RWPE1 (cell line): ENCODE data around the gene KRTAP3-3.

ENCODE experiments used
- CTCF ChIA-PET: fragments of 350-600 bp; sonication (Branson Sonifier 250); formaldehyde crosslinking; extraction: SDS; loops from one replicate; lab custom pipeline; 2021; lab: Yijun Ruan, JAX
- POLR2A ChIA-PET: fragments of 400-600 bp; formaldehyde crosslinking; extraction: SDS; loops from one replicate; lab custom pipeline; 2020; ENCODE audit warnings: antibody characterized with exemption; ENCODE audit not compliant: low non-redundant PET; lab: Yijun Ruan, JAX
- DNase-seq: peaks from one replicate; pipeline ENCODE4 v3.0.0; 2012; ENCODE audit warnings: low spot score
- H3K27ac ChIP-seq: fragments of 450-650 bp; 2 replicates; pipeline ENCODE4 v1.5.1; 2017
- TF ChIP-seq, protein P1 (sequence below): fragments of 450-650 bp; conservative IDR thresholded peaks from 2 replicates; pipeline ENCODE4 v1.5.1; 2017; ENCODE audit warnings: low read depth, mild to moderate bottlenecking

Gene KRTAP3-3

DNA sequence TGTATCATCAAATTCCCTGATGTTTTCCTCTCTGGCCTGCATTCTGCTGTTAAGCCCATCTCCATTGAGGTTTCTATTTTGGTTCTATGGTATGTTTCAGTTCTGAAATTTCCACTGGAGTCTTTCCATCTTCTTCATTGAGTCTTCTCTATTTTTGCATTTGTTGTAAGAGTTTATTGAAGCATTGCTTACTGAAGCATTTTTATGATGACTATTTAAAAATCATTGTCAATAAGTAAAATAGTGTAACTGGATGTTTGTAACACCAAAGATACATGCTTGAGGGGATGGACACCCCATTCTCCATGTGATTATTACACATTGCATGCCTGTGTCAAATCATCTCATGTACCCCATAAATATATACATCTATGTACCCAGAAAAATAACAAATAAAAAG is 18.4 kb downstream of the KRTAP3-3 start:
- no peak for DNase-seq
- ChIA-PET CTCF (no interaction called here), POLR2A (no interaction called here)
- H3K27ac ChIP-seq: no peak overlapping the region
- TF ChIP-seq, protein P1, sequence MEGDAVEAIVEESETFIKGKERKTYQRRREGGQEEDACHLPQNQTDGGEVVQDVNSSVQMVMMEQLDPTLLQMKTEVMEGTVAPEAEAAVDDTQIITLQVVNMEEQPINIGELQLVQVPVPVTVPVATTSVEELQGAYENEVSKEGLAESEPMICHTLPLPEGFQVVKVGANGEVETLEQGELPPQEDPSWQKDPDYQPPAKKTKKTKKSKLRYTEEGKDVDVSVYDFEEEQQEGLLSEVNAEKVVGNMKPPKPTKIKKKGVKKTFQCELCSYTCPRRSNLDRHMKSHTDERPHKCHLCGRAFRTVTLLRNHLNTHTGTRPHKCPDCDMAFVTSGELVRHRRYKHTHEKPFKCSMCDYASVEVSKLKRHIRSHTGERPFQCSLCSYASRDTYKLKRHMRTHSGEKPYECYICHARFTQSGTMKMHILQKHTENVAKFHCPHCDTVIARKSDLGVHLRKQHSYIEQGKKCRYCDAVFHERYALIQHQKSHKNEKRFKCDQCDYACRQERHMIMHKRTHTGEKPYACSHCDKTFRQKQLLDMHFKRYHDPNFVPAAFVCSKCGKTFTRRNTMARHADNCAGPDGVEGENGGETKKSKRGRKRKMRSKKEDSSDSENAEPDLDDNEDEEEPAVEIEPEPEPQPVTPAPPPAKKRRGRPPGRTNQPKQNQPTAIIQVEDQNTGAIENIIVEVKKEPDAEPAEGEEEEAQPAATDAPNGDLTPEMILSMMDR: no peak

DNA sequence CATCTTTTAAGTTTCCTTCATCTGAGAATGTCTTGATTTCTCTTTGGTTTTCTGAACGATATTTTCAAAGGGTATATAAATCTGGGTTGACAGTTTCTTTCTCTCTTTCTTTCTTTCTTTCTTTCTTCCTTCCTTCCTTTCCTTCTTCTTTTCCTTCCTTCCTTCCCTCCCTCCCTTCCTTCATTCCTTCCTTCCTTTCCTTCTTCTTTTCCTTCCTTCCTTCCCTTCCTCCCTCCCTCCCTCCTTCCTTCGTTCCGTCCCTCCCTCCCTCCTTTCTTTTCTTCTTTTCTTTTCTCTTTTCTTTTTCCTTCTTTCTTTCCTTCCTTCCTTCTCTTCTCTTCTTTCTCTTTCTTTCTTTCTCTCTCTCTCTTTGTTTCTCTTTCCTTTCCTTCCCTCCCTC is 19.6 kb downstream of the KRTAP3-3 start:
- H3K27ac ChIP-seq: no peak overlapping the region
- ChIA-PET CTCF (interaction anchor here (0.7 kb wide), 1 partner anchor 426 kb away, joined by 5 read pairs; no protein-coding TSS in a partner anchor), POLR2A (no interaction called here)
- DNase-seq: no peak
- TF ChIP-seq, protein P1: no peak

DNA sequence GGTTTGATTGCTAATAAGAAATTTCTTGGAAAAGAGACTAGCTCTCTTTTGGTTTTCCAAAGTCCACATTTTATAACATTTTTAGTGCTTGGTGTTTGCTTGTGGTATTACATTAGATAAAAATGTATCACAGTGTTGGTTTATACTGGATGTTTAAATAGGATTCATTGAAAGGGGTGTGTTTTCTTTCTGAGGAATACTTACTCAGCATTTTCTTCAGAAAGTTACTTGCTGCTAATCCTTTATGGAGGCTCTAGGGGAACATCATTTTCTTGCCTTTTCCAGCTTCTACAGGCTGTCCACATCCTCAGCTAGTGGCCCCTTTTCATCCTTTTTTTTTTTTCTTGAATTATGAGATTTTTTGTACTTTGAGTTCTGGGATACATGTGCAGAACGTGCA is 26.4 kb downstream of the KRTAP3-3 start:
- ChIA-PET POLR2A (no interaction called here), CTCF (no interaction called here)
- no peak overlapping the region for H3K27ac ChIP-seq
- TF ChIP-seq, protein P1: no peak
- DNase-seq: no peak

DNA sequence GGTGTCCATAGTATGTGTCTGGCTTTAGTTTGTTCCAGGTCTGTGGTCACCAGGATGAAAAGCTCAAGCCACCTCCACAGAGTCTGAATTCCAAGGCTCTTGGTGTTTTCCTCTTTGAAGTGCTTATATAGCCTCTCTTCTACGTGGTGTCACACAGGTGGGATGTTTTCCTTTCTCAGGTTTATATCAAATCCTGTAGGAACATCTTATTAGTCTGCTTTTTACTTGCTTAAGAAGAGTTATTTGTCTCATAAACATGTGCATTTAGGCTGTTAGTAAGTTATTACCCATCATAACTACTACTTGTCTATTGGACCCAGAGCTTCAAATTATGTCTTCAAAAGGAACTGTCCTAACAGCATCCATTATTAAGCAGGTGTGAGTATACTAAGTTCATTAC is 27.1 kb downstream of the KRTAP3-3 start, which contains the start of gene KRT39:
Gene KRT39 (minus strand): TSS at position 101 of the 400 bp plus-strand sequence. CDS start 92 bp downstream, at position 9.
- CTCF ChIA-PET: interaction anchor here (0.6 kb wide), 1 partner anchor 14 kb away, joined by 3 read pairs; no protein-coding TSS in a partner anchor
- POLR2A ChIA-PET: no interaction called here
- TF ChIP-seq, protein P1: no peak
- no peak for DNase-seq
- no peak within 1 kb of the TSS for H3K27ac ChIP-seq

DNA sequence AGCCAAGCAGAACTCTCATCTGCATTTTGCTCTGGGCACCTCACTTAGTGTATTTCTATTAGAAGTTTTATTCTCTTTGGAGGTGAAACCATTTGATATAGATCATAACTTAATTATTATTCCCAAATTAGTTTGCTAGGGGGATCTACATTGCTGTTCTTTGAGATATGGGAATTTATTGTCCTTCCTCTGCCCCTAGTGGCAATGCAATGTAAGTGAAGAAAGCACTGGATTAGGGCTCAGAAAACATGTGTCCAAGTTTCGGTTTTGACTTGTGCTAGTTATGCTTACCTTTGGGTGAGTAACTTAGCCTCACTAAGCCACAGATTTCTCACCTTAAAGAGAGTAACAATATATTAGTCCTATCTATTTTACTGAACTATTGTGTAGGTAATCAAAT is 30.1 kb downstream of the KRTAP3-3 start:
- DNase-seq: peak; percentile 41
- CTCF ChIA-PET: interaction anchor here (0.7 to 0.9 kb wide), 3 partner anchors 10 to 457 kb away, joined by 3 read pairs; no protein-coding TSS in a partner anchor
- H3K27ac ChIP-seq: no peak overlapping the region
- POLR2A ChIA-PET: no interaction called here
- TF ChIP-seq, protein P1: peak; percentile 60

DNA sequence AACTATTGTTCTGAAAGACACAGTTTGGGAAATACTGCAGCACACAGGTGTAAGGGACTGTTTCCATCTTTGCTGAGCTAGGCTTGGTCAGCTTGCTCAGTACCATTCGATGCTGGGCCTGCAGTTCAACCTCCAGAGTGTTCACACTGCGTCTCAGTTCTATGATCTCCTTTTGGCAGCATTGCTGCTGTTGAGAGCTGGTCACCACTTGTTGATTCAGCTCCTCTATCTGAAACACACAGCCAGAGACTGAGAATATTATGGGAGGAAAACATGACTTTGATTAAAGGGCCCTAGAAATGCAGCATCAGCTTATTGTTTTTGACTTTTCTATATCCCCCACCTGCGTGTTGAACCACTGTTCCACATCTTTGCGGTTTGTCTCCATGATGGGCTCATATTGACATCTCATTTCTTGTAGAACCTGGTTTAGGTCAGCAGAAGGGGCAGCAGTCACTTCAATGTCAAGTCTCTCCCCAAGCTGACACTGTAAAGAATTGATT is 31.9 kb downstream of the KRTAP3-3 start:
- DNase-seq: no peak
- POLR2A ChIA-PET: no interaction called here
- no peak overlapping the region for H3K27ac ChIP-seq
- CTCF ChIA-PET: no interaction called here
- TF ChIP-seq, protein P1: no peak
